ENCODE results near the gene USP9X.

Gene USP9X

DNA sequence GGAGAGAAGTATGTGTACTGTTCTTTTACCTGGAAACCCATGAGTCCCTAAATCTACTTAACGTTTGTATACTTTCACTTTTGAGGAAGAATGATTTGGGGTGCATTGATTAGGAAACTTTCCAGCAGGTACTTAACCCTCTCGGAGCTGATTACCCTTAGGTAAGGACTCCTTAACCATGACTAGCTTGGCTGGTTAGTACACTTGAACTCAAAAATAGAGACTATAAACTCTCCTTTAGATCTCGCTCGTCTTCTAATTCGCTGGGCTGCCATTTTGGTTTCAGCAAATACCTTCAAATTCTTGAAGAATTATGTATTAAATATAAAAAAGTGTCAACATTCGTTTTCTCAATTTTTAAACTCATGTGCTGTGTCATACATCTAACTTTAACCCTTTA is 2.0 kb downstream of the USP9X start:
- Histone ChIP-seq H3K9me3 (ENCODE audit: insufficient read depth, low read depth, low read length) (no peaks in the 10 kb centered on the region), H3K27me3 (ENCODE audit: insufficient read depth, low read length, poor library complexity, severe bottlenecking) (no peaks in the 10 kb centered on the region), H3K79me2 (ENCODE audit: insufficient read depth, low read length) (peaks cover 67% of the 10 kb centered on the region), H3K4me2 (ENCODE audit: low read depth, low read length, poor library complexity, severe bottlenecking) (peak overlapping the region; percentile 87), H3F3A (ENCODE audit: low read depth) (no peaks in the 10 kb centered on the region), H3K36me3 (ENCODE audit: insufficient read depth, low read length) (no peaks in the 10 kb centered on the region), H2AFZ (ENCODE audit: low read length) (no peak overlapping the region), H3K9me2 (replicated peaks; ENCODE audit: low read depth, low read length) (no peaks in the 10 kb centered on the region), H4K20me1 (ENCODE audit: insufficient read depth, low read length, poor library complexity, severe bottlenecking) (peaks cover 66% of the 10 kb centered on the region), H3K4me3 (ENCODE audit: low read length, poor library complexity, severe bottlenecking) (peak overlapping the region; percentile 80), H3K9ac (ENCODE audit: low read depth, low read length, poor library complexity, severe bottlenecking) (peak overlapping the region; percentile 96), H3K4me1 (ENCODE audit: insufficient read depth, low read length, poor library complexity, severe bottlenecking) (peaks cover 19% of the 10 kb centered on the region)
- TF ChIP-seq EZH2phosphoT487 (IDR thresholded peaks at IDR 0.05; ENCODE audit: borderline replicate concordance), result no peak
- TF ChIP-seq, protein P1, sequence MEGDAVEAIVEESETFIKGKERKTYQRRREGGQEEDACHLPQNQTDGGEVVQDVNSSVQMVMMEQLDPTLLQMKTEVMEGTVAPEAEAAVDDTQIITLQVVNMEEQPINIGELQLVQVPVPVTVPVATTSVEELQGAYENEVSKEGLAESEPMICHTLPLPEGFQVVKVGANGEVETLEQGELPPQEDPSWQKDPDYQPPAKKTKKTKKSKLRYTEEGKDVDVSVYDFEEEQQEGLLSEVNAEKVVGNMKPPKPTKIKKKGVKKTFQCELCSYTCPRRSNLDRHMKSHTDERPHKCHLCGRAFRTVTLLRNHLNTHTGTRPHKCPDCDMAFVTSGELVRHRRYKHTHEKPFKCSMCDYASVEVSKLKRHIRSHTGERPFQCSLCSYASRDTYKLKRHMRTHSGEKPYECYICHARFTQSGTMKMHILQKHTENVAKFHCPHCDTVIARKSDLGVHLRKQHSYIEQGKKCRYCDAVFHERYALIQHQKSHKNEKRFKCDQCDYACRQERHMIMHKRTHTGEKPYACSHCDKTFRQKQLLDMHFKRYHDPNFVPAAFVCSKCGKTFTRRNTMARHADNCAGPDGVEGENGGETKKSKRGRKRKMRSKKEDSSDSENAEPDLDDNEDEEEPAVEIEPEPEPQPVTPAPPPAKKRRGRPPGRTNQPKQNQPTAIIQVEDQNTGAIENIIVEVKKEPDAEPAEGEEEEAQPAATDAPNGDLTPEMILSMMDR (conservative IDR thresholded peaks at IDR 0.05; ENCODE audit: low read length), result no peak

DNA sequence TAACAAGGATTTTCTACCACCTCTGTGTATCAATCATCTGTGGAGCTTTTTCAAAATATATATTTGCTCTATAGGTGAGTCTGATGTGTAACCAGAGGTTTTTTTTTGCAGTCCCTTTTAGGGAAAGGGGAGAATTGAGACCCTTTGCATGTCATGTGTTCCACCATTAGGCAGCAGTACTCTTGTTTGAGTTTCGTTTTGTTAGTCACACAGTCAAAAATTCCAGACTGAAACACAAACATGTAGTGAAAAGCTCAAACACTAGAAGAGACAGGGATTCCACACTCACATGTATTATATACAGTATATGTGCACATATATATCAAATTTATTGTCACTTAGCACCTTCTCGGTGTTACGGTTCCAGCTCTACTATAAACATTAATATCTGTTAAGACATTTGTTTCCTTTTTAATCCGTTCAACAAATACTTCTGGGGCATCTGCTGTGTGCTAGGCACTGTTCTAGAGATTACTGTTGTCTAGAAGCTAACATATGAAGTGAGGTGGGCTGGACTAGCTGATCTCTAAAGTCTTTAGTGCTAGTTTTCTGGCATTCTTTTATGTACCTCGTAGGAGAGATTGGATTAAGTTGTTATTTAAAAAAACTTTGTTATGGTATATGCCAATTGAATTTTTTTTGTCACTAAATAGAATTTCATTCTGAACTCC is 5.5 kb downstream of the USP9X start:
- Histone ChIP-seq H3K4me3 (ENCODE audit: low read length, poor library complexity, severe bottlenecking) (peak overlapping the region; percentile 80), H2AFZ (ENCODE audit: low read length) (no peak overlapping the region), H3K9me2 (replicated peaks; ENCODE audit: low read depth, low read length) (no peaks in the 10 kb centered on the region), H4K20me1 (ENCODE audit: insufficient read depth, low read length, poor library complexity, severe bottlenecking) (peaks cover 80% of the 10 kb centered on the region), H3K9me3 (ENCODE audit: insufficient read depth, low read depth, low read length) (no peaks in the 10 kb centered on the region), H3K36me3 (ENCODE audit: insufficient read depth, low read length) (no peaks in the 10 kb centered on the region), H3K27me3 (ENCODE audit: insufficient read depth, low read length, poor library complexity, severe bottlenecking) (no peaks in the 10 kb centered on the region), H3K4me2 (ENCODE audit: low read depth, low read length, poor library complexity, severe bottlenecking) (peak overlapping the region; percentile 87), H3F3A (ENCODE audit: low read depth) (no peaks in the 10 kb centered on the region), H3K4me1 (ENCODE audit: insufficient read depth, low read length, poor library complexity, severe bottlenecking) (peaks cover 22% of the 10 kb centered on the region), H3K79me2 (ENCODE audit: insufficient read depth, low read length) (peaks cover 100% of the 10 kb centered on the region), H3K9ac (ENCODE audit: low read depth, low read length, poor library complexity, severe bottlenecking) (peak overlapping the region; percentile 96)
- TF ChIP-seq EZH2phosphoT487 (IDR thresholded peaks at IDR 0.05; ENCODE audit: borderline replicate concordance), result no peak
- TF ChIP-seq, protein P1 (conservative IDR thresholded peaks at IDR 0.05; ENCODE audit: low read length), result no peak

DNA sequence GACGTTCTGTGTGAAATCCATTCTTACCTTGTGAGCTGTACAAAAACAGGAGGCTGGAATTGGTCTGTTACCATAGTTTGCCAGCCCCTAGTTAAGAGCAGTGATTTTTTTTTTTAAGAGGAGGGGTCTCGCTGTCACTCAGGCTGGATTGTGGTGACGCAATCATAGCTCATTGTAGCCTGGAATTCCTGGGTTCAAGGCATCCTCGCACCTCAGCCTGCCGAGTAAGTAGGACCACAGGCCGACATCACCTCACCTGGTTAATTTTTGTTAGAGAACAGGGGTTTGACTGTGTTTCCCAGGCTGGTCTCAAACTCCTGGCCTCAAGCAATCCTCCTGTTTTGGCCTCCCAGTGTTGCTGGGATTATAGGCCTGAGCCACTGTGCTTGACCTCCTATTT is 7.5 kb downstream of the USP9X start:
- H3K27me3 ChIP-seq (ENCODE audit: insufficient read depth, low read length, poor library complexity, severe bottlenecking), result no peaks in the 10 kb centered on the region
- H2AFZ ChIP-seq (ENCODE audit: low read length), result no peak overlapping the region
- H3F3A ChIP-seq (ENCODE audit: low read depth), result no peaks in the 10 kb centered on the region
- H3K9me2 ChIP-seq (replicated peaks; ENCODE audit: low read depth, low read length), result no peaks in the 10 kb centered on the region
- H3K4me1 ChIP-seq (ENCODE audit: insufficient read depth, low read length, poor library complexity, severe bottlenecking), result peaks cover 22% of the 10 kb centered on the region
- H3K4me3 ChIP-seq (ENCODE audit: low read length, poor library complexity, severe bottlenecking), result no peak overlapping the region
- H3K36me3 ChIP-seq (ENCODE audit: insufficient read depth, low read length), result no peaks in the 10 kb centered on the region
- H3K4me2 ChIP-seq (ENCODE audit: low read depth, low read length, poor library complexity, severe bottlenecking), result peak overlapping the region; percentile 34
- H3K9ac ChIP-seq (ENCODE audit: low read depth, low read length, poor library complexity, severe bottlenecking), result no peak overlapping the region
- TF ChIP-seq, protein P1 (conservative IDR thresholded peaks at IDR 0.05; ENCODE audit: low read length), result no peak
- no peak for TF ChIP-seq EZH2phosphoT487 (IDR thresholded peaks at IDR 0.05; ENCODE audit: borderline replicate concordance)
- no peaks in the 10 kb centered on the region for H3K9me3 ChIP-seq (ENCODE audit: insufficient read depth, low read depth, low read length)
- peaks cover 100% of the 10 kb centered on the region for H3K79me2 ChIP-seq (ENCODE audit: insufficient read depth, low read length)
- peaks cover 75% of the 10 kb centered on the region for H4K20me1 ChIP-seq (ENCODE audit: insufficient read depth, low read length, poor library complexity, severe bottlenecking)
